HG02970 (cell line): Measurements from ENCODE around the gene MT1A.
"Not testable (repeated sequence)": the region's sequence is repeated elsewhere in the genome, so short reads cannot be mapped to it uniquely, and the experiment has no call there.

Experiments
- ATAC-seq: cut with Tn5 transposase; IDR thresholded peaks from one replicate; pipeline ENCODE4 v1.9.1; 2021; ENCODE audit warnings: mild to moderate bottlenecking, moderate library complexity, moderate number of reproducible peaks; ENCODE audit not compliant: unreplicated experiment, low FRiP score

The MT1A gene

GRCh38 chr16:56610017-56610608 lies 28.4 kb upstream of the MT1A start:
- ATAC-seq, result no peak

- no peak for ATAC-seq
These were observed 27.8 kb upstream of the MT1A start for GRCh38 chr16:56610609-56611111.

- no peak for ATAC-seq
These were observed 27.1 kb upstream of the MT1A start for GRCh38 chr16:56611281-56611833.

GRCh38 chr16:56613706-56614105 lies 24.8 kb upstream of the MT1A start:
- no peak for ATAC-seq

- no peak for ATAC-seq
These were observed 23.9 kb upstream of the MT1A start for GRCh38 chr16:56614549-56614991.

GRCh38 chr16:56615353-56615752 lies 23.1 kb upstream of the MT1A start:
- ATAC-seq, result no peak

GRCh38 chr16:56616608-56617211 lies 21.8 kb upstream of the MT1A start:
- no peak for ATAC-seq

GRCh38 chr16:56617212-56618085 lies 21.0 kb upstream of the MT1A start:
- no peak for ATAC-seq

GRCh38 chr16:56618138-56618537 lies 20.3 kb upstream of the MT1A start:
- ATAC-seq, result no peak

GRCh38 chr16:56620339-56620897 lies 18.0 kb upstream of the MT1A start:
- ATAC-seq, result no peak

GRCh38 chr16:56621665-56622445 lies 16.6 kb upstream of the MT1A start:
- not testable (repeated sequence) for ATAC-seq

- ATAC-seq, result not testable (repeated sequence)
These were observed 15.3 kb upstream of the MT1A start for GRCh38 chr16:56623184-56623583.

GRCh38 chr16:56623637-56624036 lies 14.8 kb upstream of the MT1A start:
- ATAC-seq, result no peak

GRCh38 chr16:56625140-56625942 lies 13.1 kb upstream of the MT1A start, which contains the start of gene MT1E:
Gene MT1E (plus strand): TSS chr16:56625781. CDS start chr16:56625852, 71 bp downstream.
- no peak for ATAC-seq

GRCh38 chr16:56625943-56626654 lies 12.4 kb upstream of the MT1A start:
- no peak for ATAC-seq

- ATAC-seq, result no peak
These were observed 11.8 kb upstream of the MT1A start for GRCh38 chr16:56626685-56627084.

GRCh38 chr16:56628486-56629350 lies 9.7 kb upstream of the MT1A start:
- ATAC-seq, result no peak
